Activated CD8-positive, alpha-beta memory T cell treated with anti-CD3 and anti-CD28 coated beads for 4 hours (primary cell): ENCODE data around the gene ZNF106.

Experiments
- DNase-seq, 2 donors: peaks; one replicate each; pipeline ENCODE4 v3.0.0-alpha.2; 2020; ENCODE audit warnings: low read depth in 2 of 2

The ZNF106 gene

DNA sequence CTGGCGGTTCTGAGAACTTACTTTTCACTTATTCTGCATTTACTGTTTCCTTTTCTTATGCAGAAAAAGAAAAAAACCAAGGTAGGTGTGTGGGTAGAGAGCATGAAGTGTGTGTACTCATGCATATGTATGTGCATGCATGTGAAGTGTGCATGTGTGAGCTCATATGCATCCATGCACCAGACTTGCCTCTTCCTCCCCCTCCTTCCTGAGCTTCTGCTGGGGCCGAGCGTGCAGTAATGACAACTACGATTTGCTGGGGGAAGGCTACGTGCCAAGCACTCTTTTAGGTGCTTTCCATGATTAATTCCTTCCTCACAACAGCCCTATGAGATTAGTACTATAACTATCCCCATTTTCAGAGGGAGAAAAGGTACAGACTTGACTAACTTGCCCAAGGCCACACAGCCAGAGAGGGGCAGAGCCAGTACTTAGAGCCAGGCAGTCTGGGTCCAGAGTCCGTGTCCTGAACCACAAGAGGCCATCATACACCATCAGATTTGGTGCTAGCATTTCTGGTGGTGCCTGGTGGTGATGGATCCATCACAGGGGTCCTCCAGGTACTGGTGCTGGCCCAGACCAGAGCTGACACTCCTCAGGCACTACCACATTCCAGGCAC lies 85.0 kb downstream of the ZNF106 start:
- no peak for DNase-seq

DNA sequence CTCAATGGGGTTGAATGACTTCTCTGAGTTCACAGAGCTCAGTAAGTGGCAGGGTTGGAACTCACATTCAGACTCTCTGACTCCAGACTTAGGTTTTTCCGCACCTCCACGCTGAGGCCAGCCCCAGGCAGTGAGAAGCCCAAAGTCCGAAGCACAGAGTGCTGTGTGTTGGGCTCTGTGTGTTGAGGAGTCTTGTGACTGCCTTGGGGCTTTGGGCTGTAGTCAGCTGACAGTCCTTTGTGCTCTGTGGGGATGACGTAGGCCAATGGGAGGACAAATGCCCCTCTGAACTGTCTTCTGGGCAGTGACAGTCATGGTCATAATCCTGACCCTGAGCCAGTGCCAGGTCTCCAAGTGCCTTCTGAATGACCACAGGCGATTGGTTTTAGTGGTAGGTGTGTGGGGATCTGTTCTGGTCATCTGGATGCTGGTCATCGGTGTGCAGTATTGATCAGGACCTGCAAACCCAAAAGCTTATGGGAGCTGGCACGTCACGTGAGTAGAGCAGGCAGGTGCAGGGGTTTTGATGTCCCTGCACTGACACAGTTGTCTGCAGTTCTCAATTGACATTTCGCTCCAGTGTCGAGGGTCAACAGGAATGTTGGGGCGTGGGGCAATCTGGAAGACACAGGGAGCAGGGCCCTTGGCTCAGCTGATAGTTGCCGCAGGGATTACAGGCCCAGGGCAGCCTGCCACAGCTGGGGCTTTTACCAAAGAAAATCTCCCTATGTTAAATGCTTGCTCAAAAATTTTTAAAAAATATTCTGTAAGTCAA lies 86.3 kb downstream of the ZNF106 start:
- no peak for DNase-seq

DNA sequence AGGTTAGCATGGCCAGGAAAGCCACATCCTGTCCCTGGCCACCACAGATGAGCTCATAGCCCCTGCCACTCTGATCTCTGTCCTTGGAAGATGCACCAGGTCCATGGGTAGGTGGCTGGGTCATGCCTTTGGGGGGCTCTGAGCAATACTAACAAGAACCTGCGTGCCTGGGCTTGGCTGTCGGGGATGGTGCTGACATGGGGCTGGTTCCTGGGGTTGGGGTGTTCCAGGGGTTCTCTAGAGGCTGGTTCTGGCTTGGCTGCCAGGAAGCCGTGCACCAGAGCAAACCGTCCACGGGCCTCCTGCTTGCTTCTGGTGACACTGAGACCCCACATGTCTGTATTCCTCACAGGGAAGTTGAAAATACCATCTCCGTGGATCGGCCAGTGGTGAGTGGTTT lies 87.6 kb downstream of the ZNF106 start:
- DNase-seq: no peak

DNA sequence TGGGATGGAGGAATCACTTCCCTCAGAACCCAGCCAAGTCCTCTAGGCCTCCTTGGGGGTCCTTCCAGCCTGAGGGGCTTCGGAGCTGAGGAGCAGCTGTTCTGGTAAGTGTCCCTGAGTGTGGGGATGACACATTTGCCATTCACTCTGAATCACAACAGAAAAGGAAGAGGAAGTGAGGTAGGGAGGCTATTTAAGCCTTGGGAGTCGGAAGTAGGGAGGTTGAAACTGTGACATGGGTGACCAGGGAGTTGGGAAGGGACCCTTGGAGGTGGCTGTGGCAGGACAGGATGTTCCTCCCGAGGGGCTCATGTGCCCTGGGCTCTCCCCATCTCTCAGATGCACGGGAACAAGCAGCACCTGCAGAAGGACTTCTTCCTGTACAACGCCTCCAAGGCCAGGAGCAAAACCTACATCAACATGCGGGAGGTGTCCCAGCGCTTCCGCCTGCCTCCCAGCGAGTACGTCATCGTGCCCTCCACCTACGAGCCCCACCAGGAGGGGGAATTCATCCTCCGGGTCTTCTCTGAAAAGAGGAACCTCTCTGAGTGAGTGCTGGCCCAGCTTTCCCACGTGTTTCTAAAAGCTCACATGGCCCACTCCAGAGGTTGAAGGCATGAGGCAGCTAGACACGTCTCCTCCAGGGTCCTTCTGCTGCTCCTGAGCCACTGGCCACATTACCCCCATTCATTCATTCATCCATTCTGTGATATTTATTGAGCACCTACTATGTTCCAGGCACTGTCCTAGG lies 88.3 kb downstream of the ZNF106 start:
- DNase-seq: no peak

DNA sequence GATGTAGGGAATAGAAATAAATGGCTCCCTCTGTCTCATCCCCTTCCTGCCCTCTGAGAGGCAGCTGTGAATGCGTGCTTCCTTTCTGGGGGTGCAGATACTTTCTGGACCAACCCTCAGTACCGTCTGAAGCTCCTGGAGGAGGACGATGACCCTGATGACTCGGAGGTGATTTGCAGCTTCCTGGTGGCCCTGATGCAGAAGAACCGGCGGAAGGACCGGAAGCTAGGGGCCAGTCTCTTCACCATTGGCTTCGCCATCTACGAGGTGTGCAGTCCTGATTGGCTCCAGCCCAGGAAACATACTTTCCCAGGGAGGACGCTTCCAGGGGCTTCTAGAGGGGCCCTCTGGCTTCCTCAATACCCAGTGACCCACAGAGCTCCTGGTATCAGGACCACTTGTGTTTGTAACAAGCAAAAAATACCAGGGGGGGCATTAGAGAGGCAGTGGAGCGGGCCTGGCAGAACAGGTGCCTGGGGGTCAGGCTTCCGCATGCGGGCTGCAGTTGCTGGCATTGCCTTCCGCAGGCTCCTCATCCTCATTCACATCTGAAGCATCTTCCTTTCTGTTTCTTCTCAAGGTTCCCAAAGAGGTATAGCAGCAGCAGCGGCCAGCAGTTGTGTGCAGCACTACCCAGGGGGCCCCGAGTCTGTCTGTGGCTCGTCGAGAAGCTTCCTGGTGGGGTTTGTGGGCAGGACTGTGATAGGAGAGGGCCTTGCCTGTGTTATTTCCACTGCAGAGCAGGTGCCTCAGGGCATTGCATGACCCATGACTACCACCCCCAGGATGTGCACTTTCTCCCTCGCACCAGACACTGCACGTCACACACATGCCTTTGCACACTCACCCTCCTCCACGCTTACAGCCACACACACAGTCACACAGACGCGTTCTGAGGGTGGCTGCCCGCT lies 89.1 kb downstream of the ZNF106 start:
- no peak for DNase-seq

DNA sequence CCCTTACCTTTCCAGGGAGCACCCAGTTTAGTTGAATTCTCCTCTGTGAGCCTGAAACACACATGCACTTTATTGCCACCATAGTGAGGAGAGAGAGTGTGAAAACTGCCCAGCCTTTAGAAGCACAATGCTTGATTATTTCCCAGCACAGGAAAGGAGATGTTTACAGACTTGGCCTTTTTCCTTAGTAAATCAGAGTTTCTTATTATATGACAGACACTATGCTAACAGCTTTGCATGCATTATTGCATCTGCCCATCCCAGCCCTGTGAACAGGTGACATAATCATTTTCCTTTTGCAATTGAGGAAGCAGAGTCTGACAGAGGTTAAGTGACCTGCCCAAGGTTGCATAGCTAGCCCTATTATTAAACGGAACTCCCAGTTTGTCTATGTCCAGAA lies 95.1 kb downstream of the ZNF106 start:
- DNase-seq: no peak

DNA sequence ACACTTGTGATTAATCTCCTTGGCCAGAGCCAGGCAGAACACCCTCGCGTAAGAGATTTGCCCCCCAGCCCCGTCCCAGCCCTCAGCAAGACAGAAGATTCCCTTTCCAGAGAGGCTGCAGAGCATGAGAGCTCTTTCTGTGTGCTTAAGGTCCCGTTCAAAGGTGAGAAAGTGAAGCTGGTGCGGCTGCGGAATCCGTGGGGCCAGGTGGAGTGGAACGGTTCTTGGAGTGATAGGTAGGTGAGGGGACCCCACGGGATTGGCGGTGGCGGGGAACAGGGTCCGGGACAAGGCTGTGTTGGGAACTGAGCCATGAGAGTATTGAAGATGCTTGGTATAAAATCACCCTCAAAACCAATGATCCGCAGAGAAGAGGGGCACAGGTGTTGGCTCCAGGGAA lies 96.8 kb downstream of the ZNF106 start:
- DNase-seq: no peak

DNA sequence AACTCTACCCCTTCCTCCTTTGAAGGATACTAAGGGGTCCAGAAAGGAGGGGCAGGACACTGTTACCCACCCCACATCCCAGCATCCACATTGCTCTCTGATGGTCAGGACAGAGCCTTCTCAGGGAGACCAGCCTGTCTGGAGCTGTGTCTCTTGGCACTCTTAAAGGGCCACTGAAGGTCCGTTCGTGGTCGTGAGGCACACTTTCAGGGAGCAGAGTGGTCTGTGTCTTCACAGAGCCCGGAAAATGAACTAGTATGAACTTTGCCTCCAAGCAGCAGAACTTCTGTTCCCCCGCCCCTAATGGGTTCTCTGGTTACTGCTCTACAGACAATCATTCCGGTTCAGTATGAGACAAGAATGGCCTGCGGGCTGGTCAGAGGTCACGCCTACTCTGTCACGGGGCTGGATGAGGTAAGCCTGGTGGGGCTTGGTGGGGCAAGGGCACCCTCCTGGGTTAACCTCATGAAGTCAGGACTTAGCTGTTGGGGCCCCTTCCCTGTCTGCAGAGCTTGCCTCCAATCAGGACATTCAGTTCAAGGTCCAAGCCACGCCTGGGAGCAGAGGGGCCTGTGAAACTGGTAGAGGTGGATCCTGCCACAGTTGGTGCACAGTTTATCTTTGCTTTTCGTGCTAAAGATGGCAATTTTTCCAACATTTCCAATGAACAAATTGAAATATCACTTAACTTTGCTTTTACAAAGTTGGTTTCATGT lies 98.5 kb downstream of the ZNF106 start:
- no peak for DNase-seq

DNA sequence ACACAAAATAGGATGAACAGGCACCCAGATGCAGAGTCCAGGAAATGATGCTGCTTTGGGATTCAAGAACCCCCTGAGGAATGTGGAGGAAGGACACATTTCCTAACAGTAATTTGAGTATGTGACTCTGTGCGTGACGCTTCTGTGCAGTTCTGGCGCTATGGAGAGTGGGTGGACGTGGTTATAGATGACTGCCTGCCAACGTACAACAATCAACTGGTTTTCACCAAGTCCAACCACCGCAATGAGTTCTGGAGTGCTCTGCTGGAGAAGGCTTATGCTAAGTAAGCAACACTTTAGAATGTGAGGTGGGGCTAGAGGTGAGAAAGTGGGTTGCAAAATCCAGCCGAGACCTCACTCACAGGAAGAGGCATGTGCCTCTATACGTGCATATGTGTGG lies 103.3 kb downstream of the ZNF106 start:
- no peak for DNase-seq

DNA sequence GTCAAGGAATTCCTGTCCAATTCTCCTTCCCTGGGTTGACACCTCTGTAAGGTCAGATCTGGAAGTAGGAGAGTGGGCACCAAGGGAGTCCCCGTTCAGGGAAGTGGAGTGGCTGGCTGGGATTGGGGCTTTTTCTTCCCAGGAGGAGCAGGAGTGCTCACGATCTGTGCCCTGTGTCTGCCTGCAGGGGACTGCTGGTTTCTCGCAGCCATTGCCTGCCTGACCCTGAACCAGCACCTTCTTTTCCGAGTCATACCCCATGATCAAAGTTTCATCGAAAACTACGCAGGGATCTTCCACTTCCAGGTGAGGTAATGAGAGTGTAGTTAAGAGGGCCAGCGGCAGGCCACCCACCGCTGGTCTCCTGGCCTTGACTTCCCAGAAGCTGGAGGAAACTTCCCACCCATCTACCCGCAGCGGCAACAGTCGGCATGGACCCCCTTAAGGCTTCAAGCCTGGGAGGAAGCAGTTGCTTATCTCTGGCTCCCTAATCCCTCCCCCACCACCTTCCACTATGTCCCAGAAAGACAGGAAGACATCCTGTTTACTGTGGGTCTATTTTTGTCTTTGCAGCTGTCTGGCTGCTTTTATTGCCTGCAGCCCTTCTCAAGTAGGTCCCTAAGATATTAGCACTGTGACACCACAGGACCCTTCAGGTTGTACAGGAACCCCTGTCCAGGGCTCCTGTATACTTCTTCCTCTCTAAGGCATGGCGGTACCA lies 104.8 kb downstream of the ZNF106 start:
- no peak for DNase-seq

DNA sequence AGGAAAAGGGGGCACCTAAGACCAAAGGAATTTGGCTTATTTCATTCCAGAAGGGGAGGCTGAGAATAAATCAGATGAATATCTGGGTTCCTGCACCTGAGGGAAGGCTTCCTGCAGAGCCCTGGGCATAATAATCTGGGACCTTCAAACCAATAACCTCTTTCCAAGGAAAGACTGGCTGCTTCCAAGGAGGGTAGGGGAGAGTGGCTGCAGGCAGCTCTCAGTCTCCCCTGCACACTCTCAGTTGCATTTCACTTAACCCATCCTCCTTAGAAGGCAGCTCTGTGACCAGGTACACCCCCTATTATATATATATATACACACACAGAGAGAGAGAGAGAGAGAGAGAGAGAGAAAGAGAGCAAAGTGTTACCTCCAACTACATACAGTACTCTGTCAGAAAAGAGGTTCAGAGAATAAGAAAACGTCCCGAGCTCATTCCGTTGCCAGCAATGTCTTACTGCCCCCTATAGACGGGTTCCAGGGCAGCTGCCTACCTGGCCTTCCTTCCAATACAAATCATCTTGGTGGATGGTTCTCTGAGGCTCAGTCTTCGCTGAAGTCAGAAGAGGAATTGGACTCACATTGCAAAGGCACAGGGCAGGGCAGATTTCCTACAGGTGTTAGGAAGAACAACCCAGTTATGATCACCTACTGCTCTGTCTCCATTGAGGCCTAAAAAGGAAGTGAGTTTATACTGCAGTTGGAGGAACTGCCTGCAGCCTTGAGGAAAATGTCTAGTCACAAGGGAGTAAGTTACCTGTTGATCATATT lies 105.5 kb downstream of the ZNF106 start:
- no peak for DNase-seq

DNA sequence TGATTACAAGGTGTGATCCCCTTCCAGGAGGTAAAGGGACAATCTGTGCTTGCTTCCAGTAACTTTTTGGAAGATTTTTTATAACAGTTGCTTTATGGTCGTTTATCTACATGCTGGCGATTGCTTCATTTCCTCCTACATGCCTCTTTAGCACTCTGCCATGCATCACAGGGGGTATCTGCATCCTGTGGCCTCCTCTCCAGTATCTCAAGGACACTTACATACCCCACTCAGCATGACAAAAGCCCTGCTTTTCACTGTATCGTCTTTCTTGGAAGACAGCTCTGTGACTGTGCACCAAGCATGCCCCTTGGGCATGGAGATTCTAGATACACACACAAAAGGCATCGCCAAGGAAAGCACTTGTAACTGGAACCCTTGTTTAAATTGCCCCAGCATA lies 106.3 kb downstream of the ZNF106 start:
- no peak for DNase-seq

DNA sequence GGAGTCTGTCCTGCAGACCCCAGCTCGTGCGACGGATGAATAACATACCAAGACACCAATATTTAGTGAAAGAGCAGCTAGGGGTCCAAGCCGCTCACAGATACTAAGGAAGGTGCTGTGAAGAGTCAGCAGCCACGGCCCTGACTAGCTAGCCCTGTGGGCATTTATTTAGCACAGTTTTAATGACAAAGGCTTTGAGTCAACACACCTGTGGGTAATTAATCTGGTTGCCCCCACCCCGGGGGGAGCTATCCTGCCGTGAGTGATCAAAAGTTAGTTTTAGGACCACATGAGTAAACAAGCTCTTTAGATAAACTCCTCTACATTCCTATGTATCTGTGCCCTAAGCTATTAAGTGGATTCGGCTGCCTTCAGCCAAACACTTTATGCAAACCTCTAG lies 112.9 kb downstream of the ZNF106 start:
- DNase-seq: no peak

DNA sequence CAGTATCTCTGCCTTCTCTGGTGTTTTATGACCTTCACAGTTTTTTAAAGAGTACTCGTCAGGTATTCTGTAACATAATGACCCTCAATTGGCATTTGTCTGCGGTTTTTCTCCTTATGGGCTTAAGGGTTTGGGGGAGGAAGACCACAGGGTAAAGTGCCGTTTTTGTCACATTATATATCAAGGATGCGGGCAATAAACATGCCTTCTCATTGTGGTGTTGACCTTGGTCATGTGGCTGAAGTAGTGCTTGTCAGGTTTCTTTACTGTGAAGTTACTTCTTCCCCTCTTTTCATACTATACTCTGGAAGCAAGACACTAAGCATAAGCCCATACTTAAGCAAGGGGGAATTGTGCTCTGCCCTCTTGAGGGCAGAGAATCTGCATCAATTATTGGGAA lies 115.0 kb downstream of the ZNF106 start:
- DNase-seq: no peak

DNA sequence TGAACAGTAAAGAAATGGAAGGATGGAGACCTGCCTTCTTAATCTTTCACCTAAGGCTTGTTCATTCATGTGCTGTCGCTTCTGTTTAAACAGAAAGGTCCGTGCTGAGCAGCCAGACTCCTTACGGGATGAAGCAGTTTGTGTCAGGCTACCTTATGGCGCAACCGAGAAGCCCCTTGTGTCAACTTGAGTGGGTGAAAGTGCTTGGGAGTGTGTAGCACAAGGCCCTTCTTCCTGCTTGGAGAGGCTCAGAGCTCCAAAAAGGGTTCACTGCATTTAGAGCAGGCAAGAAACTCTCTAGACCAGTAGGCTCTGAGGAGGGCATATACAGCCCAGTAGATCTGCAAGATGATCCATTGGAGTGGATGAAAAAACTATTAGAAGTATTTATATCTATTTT lies 115.7 kb downstream of the ZNF106 start:
- no peak for DNase-seq

DNA sequence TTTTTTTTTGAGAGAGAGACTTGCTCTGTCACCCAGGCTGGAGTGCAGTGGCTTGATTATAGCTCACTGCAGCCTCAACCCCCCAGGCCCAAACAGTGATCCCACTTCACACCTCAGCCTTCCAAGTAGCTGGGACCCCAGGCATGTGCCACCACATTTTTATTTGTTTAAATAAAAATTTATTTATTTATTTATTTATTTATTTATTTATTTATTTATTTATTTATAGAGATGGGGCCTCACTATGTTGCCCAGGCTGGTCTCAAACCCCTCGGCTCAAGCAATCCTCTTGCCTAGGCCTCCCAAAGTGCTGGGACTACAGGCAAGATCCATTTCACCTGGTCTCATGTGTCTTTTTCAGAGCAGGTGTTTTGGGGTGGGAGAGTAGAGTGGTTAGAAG lies 116.1 kb downstream of the ZNF106 start:
- DNase-seq: no peak

DNA sequence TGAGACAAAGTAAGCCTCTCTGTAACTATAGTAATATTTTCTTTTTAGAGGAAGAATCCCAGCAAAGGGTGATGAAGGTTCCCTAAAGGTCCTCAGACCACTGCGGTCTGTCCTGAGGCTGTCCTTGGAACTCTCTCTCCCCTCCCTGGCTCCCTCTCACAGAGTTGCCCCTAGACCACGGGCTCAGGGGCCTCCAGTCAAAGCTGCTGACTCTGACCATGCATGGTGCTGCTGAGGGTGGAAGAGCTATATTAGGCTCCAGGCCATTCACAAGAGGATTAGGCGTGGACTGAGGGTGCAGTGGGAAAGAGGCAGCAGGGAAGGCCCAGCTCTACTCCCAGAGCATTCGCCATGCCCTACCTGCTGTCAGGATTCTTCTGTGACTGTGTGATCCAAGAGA lies 117.0 kb downstream of the ZNF106 start:
- no peak for DNase-seq

DNA sequence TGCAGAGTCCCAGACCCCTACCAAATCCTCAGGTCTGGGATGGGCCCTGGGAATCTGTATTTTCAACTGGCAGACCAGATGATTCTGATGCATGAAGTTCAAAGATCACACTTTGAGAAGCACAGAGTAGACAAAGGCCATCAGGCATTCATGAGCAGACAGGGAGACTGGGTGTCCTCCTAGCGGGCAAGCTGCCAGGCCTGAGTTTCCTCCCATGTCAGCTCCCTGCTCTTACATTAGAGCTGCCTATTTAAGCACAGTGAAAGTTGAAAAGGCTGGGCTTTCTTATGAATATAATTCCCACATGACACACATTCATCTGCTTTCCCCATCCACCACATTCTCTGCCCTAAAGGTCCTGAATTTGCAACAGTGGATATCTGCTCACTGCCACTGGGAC lies 117.7 kb downstream of the ZNF106 start:
- no peak for DNase-seq

DNA sequence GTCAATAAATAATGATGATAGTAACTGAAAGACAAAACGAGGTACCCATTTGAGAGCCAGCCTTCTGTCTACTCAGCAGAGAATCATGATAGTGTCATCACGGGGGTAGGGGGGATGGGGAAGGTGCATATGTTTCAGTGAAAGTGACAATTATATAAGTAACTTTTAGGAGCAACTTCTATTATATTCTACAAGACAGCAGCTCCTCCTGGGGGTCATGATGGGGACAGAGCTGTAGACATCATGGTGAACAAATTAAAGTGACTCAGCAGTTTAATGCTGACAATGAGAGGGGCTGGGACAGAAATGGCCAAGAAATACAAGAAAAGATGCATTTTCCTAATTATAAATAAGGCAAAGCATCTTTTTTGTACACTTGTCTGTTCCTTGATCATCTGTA lies 119.8 kb downstream of the ZNF106 start:
- DNase-seq: no peak

DNA sequence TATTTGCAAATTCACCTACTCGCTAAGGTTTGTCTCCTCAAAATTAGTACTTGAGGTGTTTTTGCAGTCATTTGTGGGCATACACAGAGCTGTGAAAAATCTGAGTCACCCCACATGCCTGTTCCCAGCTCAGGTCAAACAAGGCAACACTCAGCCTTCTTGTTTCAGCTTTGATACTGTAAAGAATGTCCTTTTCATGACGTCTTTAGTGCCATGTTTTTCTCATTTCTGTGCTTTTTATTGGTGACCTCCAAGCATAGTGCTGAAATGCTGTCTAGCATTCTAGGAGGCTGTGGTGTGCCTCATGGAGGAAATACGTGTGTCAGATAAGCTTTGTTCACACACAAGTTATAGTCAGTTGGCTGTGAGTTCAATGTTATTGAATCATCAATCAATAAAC lies 122.8 kb downstream of the ZNF106 start:
- no peak for DNase-seq
